IMR-90 (cell line): ENCODE data around the gene COMP. TPM values are rescaled to one million over a fixed set of nuclear protein-coding genes. Genes with fewer than 3 reads are reported as not detected.

Experiments
- ATAC-seq: fragments of 200-7000 bp; cut with Tn5 transposase; 2 replicates; pipeline ENCODE4 v1.9.1; 2020; ENCODE audit warnings: low read depth, mild to moderate bottlenecking, moderate library complexity
- BruUV-seq: library from RNA; stranded (reverse); fragments of 400-500 nt; replicated peaks from 2 replicates; lab custom pipeline; 2021; lab: Mats Ljungman, UMichigan
- CTCF ChIA-PET: fragments of 300-600 bp; formaldehyde crosslinking; extraction: SDS; loops from one replicate; lab custom pipeline; 2021; ENCODE audit warnings: antibody characterized with exemption; lab: Yijun Ruan, JAX
- POLR2A ChIA-PET: fragments of 300-600 bp; sonication (Branson Sonifier 250); formaldehyde crosslinking; loops from one replicate; lab custom pipeline; 2022; ENCODE audit warnings: antibody characterized with exemption; ENCODE audit not compliant: unreplicated experiment; lab: Charles Lee
- DNase-seq: peaks from one replicate; pipeline ENCODE4 v3.0.0; 2013
- H2AFZ ChIP-seq: replicated peaks from 2 replicates; pipeline ENCODE3; 2013; ENCODE audit warnings: low read length, mild to moderate bottlenecking; ENCODE audit not compliant: poor library complexity
- H2AK5ac ChIP-seq: 2 replicates; pipeline ENCODE4 v1.6.1; 2013; ENCODE audit warnings: low read depth, low read length, inconsistent platforms
- H2AK9ac ChIP-seq: replicated peaks from 2 replicates; pipeline ENCODE3; 2013; ENCODE audit warnings: mild to moderate bottlenecking, low read depth, low read length, moderate library complexity; ENCODE audit not compliant: poor library complexity
- H2BK120ac ChIP-seq: 2 replicates; pipeline ENCODE4 v1.6.1; 2013; ENCODE audit warnings: low read depth, low read length, inconsistent platforms
- H2BK15ac ChIP-seq: 3 replicates; pipeline ENCODE4 v1.6.1; 2013; ENCODE audit warnings: low read depth, low read length, inconsistent platforms
- H2BK20ac ChIP-seq: 2 replicates; pipeline ENCODE4 v1.6.1; 2013; ENCODE audit warnings: low read depth, mild to moderate bottlenecking, inconsistent platforms, low read length, moderate library complexity
- H2BK5ac ChIP-seq: 2 replicates; pipeline ENCODE4 v1.6.1; 2013; ENCODE audit warnings: mild to moderate bottlenecking, low read depth, low read length, inconsistent platforms; ENCODE audit not compliant: poor library complexity, severe bottlenecking
- H3K14ac ChIP-seq: replicated peaks from 2 replicates; pipeline ENCODE4 v1.6.1; 2013; ENCODE audit warnings: low read depth, low read length, inconsistent platforms
- H3K18ac ChIP-seq: 2 replicates; pipeline ENCODE4 v1.6.1; 2013; ENCODE audit warnings: low read depth, low read length, control low read depth
- H3K23ac ChIP-seq: 2 replicates; pipeline ENCODE4 v1.6.1; 2013; ENCODE audit warnings: low read depth, low read length, inconsistent platforms
- H3K27ac ChIP-seq: 2 replicates; pipeline ENCODE4 v1.5.1; 2013; ENCODE audit warnings: mild to moderate bottlenecking, control low read depth, low read length; ENCODE audit not compliant: insufficient read depth
- H3K27me3 ChIP-seq: 2 replicates; pipeline ENCODE4 v1.6.1; 2013; ENCODE audit warnings: low read length; ENCODE audit not compliant: control insufficient read depth, insufficient read depth
- H3K36me3 ChIP-seq: 2 replicates; pipeline ENCODE4 v1.6.1; 2013; ENCODE audit warnings: low read length, mixed read lengths; ENCODE audit not compliant: control insufficient read depth, insufficient read depth
- H3K4ac ChIP-seq: 2 replicates; pipeline ENCODE4 v1.6.1; 2013; ENCODE audit warnings: low read depth, low read length, inconsistent platforms
- H3K4me1 ChIP-seq: 2 replicates; pipeline ENCODE4 v1.6.1; 2013; ENCODE audit warnings: low read length, mixed read lengths; ENCODE audit not compliant: control insufficient read depth, insufficient read depth
- H3K4me2 ChIP-seq: 2 replicates; pipeline ENCODE4 v1.6.1; 2013; ENCODE audit warnings: low read depth, mild to moderate bottlenecking, control low read depth, low read length, moderate library complexity
- H3K4me3 ChIP-seq: 2 replicates; pipeline ENCODE4 v1.5.1; 2013; ENCODE audit warnings: low read depth, mild to moderate bottlenecking, control low read depth, low read length, moderate library complexity; ENCODE audit not compliant: insufficient read depth
- H3K56ac ChIP-seq: 2 replicates; pipeline ENCODE4 v1.6.1; 2013; ENCODE audit warnings: low read length, inconsistent platforms; ENCODE audit not compliant: insufficient read depth; ENCODE audit errors: extremely low read depth
- H3K79me1 ChIP-seq, 2 experiments: 2 replicates each; pipeline ENCODE4 v1.6.1; 2013; ENCODE audit warnings: low read length in 2 of 2, inconsistent platforms in 1 of 2, low read depth in 1 of 2
- H3K9ac ChIP-seq: 2 replicates; pipeline ENCODE4 v1.6.1; 2013; ENCODE audit warnings: low read depth, low read length, control low read depth
- H3K9me1 ChIP-seq: 2 replicates; pipeline ENCODE4 v1.6.1; 2013; ENCODE audit warnings: low read length, inconsistent platforms; ENCODE audit not compliant: insufficient read depth
- H3K9me3 ChIP-seq: 2 replicates; pipeline ENCODE4 v1.6.1; 2013; ENCODE audit warnings: low read length; ENCODE audit not compliant: control insufficient read depth, insufficient read depth
- H4K20me1 ChIP-seq: 2 replicates; pipeline ENCODE4 v1.6.1; 2013; ENCODE audit warnings: low read length, inconsistent platforms; ENCODE audit not compliant: insufficient read depth
- H4K5ac ChIP-seq: 2 replicates; pipeline ENCODE4 v1.6.1; 2013; ENCODE audit warnings: mild to moderate bottlenecking, low read depth, low read length, control low read depth
- H4K8ac ChIP-seq, 2 experiments: 2 replicates each; pipeline ENCODE4 v1.6.1; 2013; ENCODE audit warnings: low read depth in 2 of 2, low read length in 2 of 2, control low read depth in 1 of 2, inconsistent platforms in 1 of 2
- H4K91ac ChIP-seq: 2 replicates; pipeline ENCODE4 v1.6.1; 2013; ENCODE audit warnings: low read depth, low read length, inconsistent platforms; ENCODE audit not compliant: insufficient read depth
- BHLHE40 ChIP-seq: fragments of 150-350 bp; IDR thresholded peaks from 2 replicates; pipeline ENCODE4 v1.6.1; 2016; ENCODE audit warnings: mild to moderate bottlenecking, low read depth, low read length
- CEBPB ChIP-seq: IDR thresholded peaks from 2 replicates; pipeline ENCODE4 v1.6.1; 2012; ENCODE audit warnings: low read depth, low read length, improper control_type of control experiment
- NFE2L2 ChIP-seq: fragments of 150-350 bp; IDR thresholded peaks from 2 replicates; pipeline ENCODE4 v1.6.1; 2016; ENCODE audit warnings: low read depth, mild to moderate bottlenecking, low read length
- SMC3 ChIP-seq: fragments of 150-350 bp; IDR thresholded peaks from 2 replicates; pipeline ENCODE4 v1.6.1; 2016; ENCODE audit warnings: low read depth, mild to moderate bottlenecking, antibody characterized with exemption, low read length, moderate library complexity
- WGBS, 2 experiments: methylation state at CpG; one replicate each; pipeline versions ENCODE4 v1.1.5 to v1.1.7; 2013; ENCODE audit warnings: missing lambda C conversion rate in 2 of 2; ENCODE audit not compliant: insufficient read length in 1 of 2; ENCODE audit errors: extremely low coverage in 2 of 2; 5-methylcytosine and 5-hydroxymethylcytosine counted together
- dilution Hi-C: fragments of 300-500 bp; cut with HindIII; formaldehyde crosslinking; loops from one replicate; pipeline ENCODE4 v1.14.3; 2018; ENCODE audit warnings: low sequenced_read_pairs; ENCODE audit not compliant: unreplicated experiment
- in situ Hi-C: fragments of 300-500 bp; cut with MboI; formaldehyde crosslinking; loops from 3 replicates; pipeline ENCODE4 v1.14.3; 2019; ENCODE audit warnings: low sequenced_read_pairs, inconsistent platforms, mixed read lengths
- intact Hi-C: fragments of 100-400 bp; cut with micrococcal nuclease; formaldehyde crosslinking; loops from 2 replicates; pipeline ENCODE4 v1.10.0; 2022
- polyA plus RNA-seq, 3 experiments: library from polyadenylated mRNA; depleted of rRNA; stranded (reverse); fragments of >200 nt; gene quantifications; 2 replicates each; pipeline ENCODE4 v1.2.3, GENCODE V29; 2012; ENCODE audit warnings: low replicate concordance in 1 of 3
- total RNA-seq: library from RNA; depleted of rRNA; stranded (reverse); fragments of >200 nt; gene quantifications from 2 replicates; pipeline ENCODE4 v1.2.3, GENCODE V29; 2012

COMP gene
- total and polyA plus RNA-seq, 2 of the 4 experiments (the other 2 are of a cell fraction): under 0.01 to 0.43 TPM

- no peak for TF ChIP-seq CEBPB
These were observed 13.6 kb downstream of the COMP start (continued) for GRCh38 chr19:18777301-18778075.

DNA sequence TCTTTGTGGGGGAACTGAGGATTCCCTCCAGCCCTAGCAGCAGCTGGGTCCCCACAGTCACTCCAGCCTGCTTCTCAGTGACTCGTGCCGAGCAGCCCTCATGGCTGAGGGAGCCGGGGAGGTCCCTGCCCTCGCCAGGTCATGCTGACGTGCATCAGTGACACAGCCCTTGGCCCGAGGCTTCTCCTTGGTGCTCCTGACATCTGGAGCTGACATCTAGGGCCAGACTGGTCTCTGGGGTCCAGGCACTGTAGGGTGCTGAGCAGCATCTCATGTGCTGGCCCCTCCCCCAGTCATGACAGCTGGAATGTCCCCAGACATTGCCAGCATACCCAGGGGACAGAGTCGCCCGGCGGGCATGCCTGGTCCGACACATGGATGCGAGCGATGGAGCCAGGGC, 14.4 kb downstream of the COMP start:
- Histone ChIP-seq H4K91ac (no peak overlapping the region; the same call in 1 of the 2 replicates), H2AFZ (no peak overlapping the region), H2AK9ac (peak overlapping the region; percentile 91), H3K23ac (no peak overlapping the region), H4K5ac (no peak overlapping the region), H3K9me3 (no peaks in the 10 kb centered on the region), H2BK120ac (no peak overlapping the region), H3K4me2 (no peak overlapping the region), H4K8ac (no peak overlapping the region), H2BK15ac (no peak overlapping the region), H2BK5ac (no peak overlapping the region), H3K79me1 (no peaks in the 10 kb centered on the region), H2BK20ac (no peak overlapping the region), H3K27me3 (no peaks in the 10 kb centered on the region), H3K4ac (peak overlapping the region; percentile 26), H3K4me1 (peaks cover 14% of the 10 kb centered on the region), H2AK5ac (peak overlapping the region; percentile 69; the same call in 1 of the 2 replicates), H3K18ac (no peak overlapping the region), H3K14ac (no peak overlapping the region), H3K9ac (0 out of 2 replicates have a peak overlapping the region, but pooled peaks have one; percentile 15), H3K9me1 (0 out of 2 replicates have a peak, but pooled peaks cover 2% of the 10 kb centered on the region), H3K4me3 (no peak overlapping the region), H4K20me1 (peaks cover 11% of the 10 kb centered on the region), H3K56ac (no peak overlapping the region), H3K36me3 (no peaks in the 10 kb centered on the region), H3K27ac (no peak overlapping the region)
- POLR2A ChIA-PET: no interaction called here
- dilution Hi-C loops (no loop called here), intact Hi-C loops (loop anchor here (1.0 kb wide), 1 partner anchor 187 kb away; no protein-coding TSS in a partner anchor), in situ Hi-C loops (no loop called here)
- DNase-seq (peak; percentile 57), ATAC-seq (peak; percentile 36)
- WGBS, 2 experiments: 51% methylated on average over 9 of the region's 12 CpGs; no CpG with 5 or more reads in 1 of the 2 experiments
- peak; percentile 56; the same call in 1 of the 2 replicates for TF ChIP-seq BHLHE40
- no peak for TF ChIP-seq SMC3
- TF ChIP-seq NFE2L2: peak; percentile 55; the same call in 1 of the 2 replicates
- CTCF ChIA-PET: interaction anchor here (0.6 kb wide), 1 partner anchor 188 kb away, joined by 3 read pairs; the partner anchor contains the start of gene REX1BD
- no TSS peak for BruUV-seq
